ENCODE data around the gene ZSCAN5A.
A peak's percentile ranks its signal among the peaks of the same experiment; 100 is the strongest.
"Not testable (repeated sequence)": the region's sequence is repeated elsewhere in the genome, so short reads cannot be mapped to it uniquely, and the experiment has no call there.

The ZSCAN5A gene, protein sequence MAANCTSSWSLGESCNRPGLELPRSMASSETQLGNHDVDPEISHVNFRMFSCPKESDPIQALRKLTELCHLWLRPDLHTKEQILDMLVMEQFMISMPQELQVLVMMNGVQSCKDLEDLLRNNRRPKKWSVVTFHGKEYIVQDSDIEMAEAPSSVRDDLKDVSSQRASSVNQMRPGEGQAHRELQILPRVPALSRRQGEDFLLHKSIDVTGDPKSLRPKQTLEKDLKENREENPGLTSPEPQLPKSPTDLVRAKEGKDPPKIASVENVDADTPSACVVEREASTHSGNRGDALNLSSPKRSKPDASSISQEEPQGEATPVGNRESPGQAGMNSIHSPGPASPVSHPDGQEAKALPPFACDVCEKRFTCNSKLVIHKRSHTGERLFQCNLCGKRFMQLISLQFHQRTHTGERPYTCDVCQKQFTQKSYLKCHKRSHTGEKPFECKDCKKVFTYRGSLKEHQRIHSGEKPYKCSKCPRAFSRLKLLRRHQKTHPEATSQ

GRCh38 chr19:56314381-56315076, at the start of gene ZSCAN5A:
ZSCAN5A (minus strand) TSS chr19:56314839; CDS start chr19:56225046, 89,793 bp downstream.
- Histone ChIP-seq H3K4me1 (ENCODE audit: control insufficient read depth, insufficient read depth, low read length) (peaks cover 15% of the 10 kb centered on the region), H3K36me3 (ENCODE audit: control insufficient read depth in 2 of 2, insufficient read depth in 2 of 2, low read length in 2 of 2) (peaks cover 0 to 2% of the 10 kb centered on the region in 2 donors), H3K9ac (ENCODE audit: low read length in 2 of 2) (peak within 1 kb of the TSS; percentile 88 to 99), H3K27me3 (ENCODE audit: control insufficient read depth in 1 of 2, insufficient read depth in 2 of 2, low read length in 2 of 2) (no peaks in the 10 kb centered on the region), H3K4me3 (ENCODE audit: low read length in 2 of 2) (peak within 1 kb of the TSS; percentile 95 to 98), H3K27ac (ENCODE audit: low read length) (peak within 1 kb of the TSS; percentile 97), H3K9me3 (ENCODE audit: control insufficient read depth in 2 of 2, low read length in 2 of 2) (no peaks in the 10 kb centered on the region)

DNA sequence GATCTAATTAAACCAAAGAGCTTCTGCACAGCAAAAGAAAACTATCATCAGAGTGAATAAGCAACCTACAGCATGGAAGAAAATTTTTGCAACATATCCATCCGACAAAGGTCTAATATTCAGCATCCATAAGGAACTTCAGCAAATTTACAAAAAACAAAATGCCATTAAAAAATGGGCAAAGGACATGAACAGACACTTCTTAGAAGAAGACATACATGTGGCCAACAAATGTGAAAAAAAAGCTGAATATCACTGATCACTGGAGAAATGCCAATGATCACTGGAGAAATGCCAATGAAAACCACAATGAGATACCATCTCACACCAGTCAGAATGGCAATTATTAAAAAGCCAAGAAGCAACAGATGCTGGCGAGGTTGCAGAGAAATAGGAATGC, 46.2 kb upstream of the ZSCAN5A start:
- Histone ChIP-seq H3K27ac (ENCODE audit: low read length) (no peak overlapping the region), H3K9me3 (ENCODE audit: control insufficient read depth in 2 of 2, low read length in 2 of 2) (peaks cover 2 to 7% of the 10 kb centered on the region in 2 donors), H3K9ac (ENCODE audit: low read length in 2 of 2) (no peak overlapping the region), H3K4me3 (ENCODE audit: low read length in 2 of 2) (no peak overlapping the region), H3K27me3 (ENCODE audit: control insufficient read depth in 1 of 2, insufficient read depth in 2 of 2, low read length in 2 of 2) (no peaks in the 10 kb centered on the region), H3K4me1 (ENCODE audit: control insufficient read depth, insufficient read depth, low read length) (no peaks in the 10 kb centered on the region), H3K36me3 (ENCODE audit: control insufficient read depth in 2 of 2, insufficient read depth in 2 of 2, low read length in 2 of 2) (no peaks in the 10 kb centered on the region)

DNA sequence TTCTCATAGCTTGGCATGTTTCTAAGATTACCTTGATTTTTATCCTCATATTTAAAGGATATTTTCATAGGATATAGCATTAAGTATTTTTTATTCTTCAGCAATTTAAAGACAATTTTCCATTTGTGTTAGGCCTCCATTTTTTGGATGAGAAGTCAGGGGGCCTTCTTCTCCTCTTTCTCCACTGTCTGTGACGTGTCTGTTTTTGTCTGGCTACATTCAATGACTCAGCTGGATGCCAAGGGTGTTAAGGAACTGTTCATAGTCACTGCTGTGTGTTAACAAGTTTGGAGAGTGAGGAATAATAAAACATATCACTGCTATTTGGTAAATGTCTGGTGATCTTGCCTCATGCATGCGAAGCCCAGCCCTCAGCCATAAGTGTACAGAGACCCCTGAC, 42.3 kb upstream of the ZSCAN5A start:
- H3K9me3 ChIP-seq (ENCODE audit: control insufficient read depth in 2 of 2, low read length in 2 of 2) = peaks cover 0 to 3% of the 10 kb centered on the region in 2 donors
- no peak overlapping the region for H3K9ac ChIP-seq (ENCODE audit: low read length in 2 of 2)
- H3K27ac ChIP-seq (ENCODE audit: low read length) = no peak overlapping the region
- H3K36me3 ChIP-seq (ENCODE audit: control insufficient read depth in 2 of 2, insufficient read depth in 2 of 2, low read length in 2 of 2) = no peaks in the 10 kb centered on the region
- H3K4me3 ChIP-seq (ENCODE audit: low read length in 2 of 2) = no peak overlapping the region
- no peaks in the 10 kb centered on the region for H3K27me3 ChIP-seq (ENCODE audit: control insufficient read depth in 1 of 2, insufficient read depth in 2 of 2, low read length in 2 of 2)
- no peaks in the 10 kb centered on the region for H3K4me1 ChIP-seq (ENCODE audit: control insufficient read depth, insufficient read depth, low read length)

GRCh38 chr19:56355517-56355916, 40.9 kb upstream of the ZSCAN5A start:
- no peaks in the 10 kb centered on the region for H3K4me1 ChIP-seq (ENCODE audit: control insufficient read depth, insufficient read depth, low read length)
- H3K4me3 ChIP-seq (ENCODE audit: low read length in 2 of 2) = no peak overlapping the region
- no peak overlapping the region for H3K9ac ChIP-seq (ENCODE audit: low read length in 2 of 2)
- H3K36me3 ChIP-seq (ENCODE audit: control insufficient read depth in 2 of 2, insufficient read depth in 2 of 2, low read length in 2 of 2) = no peaks in the 10 kb centered on the region
- no peak overlapping the region for H3K27ac ChIP-seq (ENCODE audit: low read length)
- H3K9me3 ChIP-seq (ENCODE audit: control insufficient read depth in 2 of 2, low read length in 2 of 2) = no peaks in the 10 kb centered on the region
- H3K27me3 ChIP-seq (ENCODE audit: control insufficient read depth in 1 of 2, insufficient read depth in 2 of 2, low read length in 2 of 2) = no peaks in the 10 kb centered on the region

GRCh38 chr19:56351208-56351607, 36.6 kb upstream of the ZSCAN5A start:
- Histone ChIP-seq H3K4me1 (ENCODE audit: control insufficient read depth, insufficient read depth, low read length) (no peaks in the 10 kb centered on the region), H3K27me3 (ENCODE audit: control insufficient read depth in 1 of 2, insufficient read depth in 2 of 2, low read length in 2 of 2) (no peaks in the 10 kb centered on the region), H3K4me3 (ENCODE audit: low read length in 2 of 2) (no peak overlapping the region), H3K9me3 (ENCODE audit: control insufficient read depth in 2 of 2, low read length in 2 of 2) (no peaks in the 10 kb centered on the region), H3K36me3 (ENCODE audit: control insufficient read depth in 2 of 2, insufficient read depth in 2 of 2, low read length in 2 of 2) (no peaks in the 10 kb centered on the region), H3K27ac (ENCODE audit: low read length) (no peak overlapping the region), H3K9ac (ENCODE audit: low read length in 2 of 2) (no peak overlapping the region)

GRCh38 chr19:56350416-56351045, 35.9 kb upstream of the ZSCAN5A start:
- Histone ChIP-seq H3K9me3 (ENCODE audit: control insufficient read depth in 2 of 2, low read length in 2 of 2) (no peaks in the 10 kb centered on the region), H3K9ac (ENCODE audit: low read length in 2 of 2) (no peak overlapping the region), H3K4me3 (ENCODE audit: low read length in 2 of 2) (no peak overlapping the region), H3K36me3 (ENCODE audit: control insufficient read depth in 2 of 2, insufficient read depth in 2 of 2, low read length in 2 of 2) (no peaks in the 10 kb centered on the region), H3K4me1 (ENCODE audit: control insufficient read depth, insufficient read depth, low read length) (no peaks in the 10 kb centered on the region), H3K27ac (ENCODE audit: low read length) (no peak overlapping the region), H3K27me3 (ENCODE audit: control insufficient read depth in 1 of 2, insufficient read depth in 2 of 2, low read length in 2 of 2) (no peaks in the 10 kb centered on the region)

DNA sequence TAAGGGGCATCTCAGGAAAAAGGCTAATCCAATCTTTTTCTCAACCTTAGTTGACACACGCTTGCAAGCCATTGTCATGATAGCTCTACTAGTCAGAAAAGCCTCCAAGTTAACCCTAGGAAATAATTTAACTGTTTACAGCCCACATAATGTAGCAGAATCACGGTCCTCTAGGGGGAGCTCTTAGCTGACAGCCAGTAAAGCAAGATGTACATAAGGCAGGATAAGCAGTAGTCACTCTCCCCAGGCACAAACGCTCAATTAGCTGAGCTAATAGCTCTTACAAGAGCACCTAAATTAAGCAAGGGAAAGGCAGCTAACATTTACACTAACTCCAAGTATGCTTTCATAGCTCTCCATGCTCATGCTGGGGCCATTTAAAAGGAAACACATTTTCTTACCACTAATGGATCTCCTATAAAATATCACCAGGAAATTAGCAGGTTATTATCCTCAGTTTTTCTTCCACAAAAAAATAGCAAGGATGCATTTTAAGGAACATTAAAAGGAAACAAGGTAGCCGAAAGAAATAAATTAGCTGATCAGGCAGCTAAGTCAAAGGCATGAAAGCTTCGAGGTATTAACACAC, 33.7 kb upstream of the ZSCAN5A start:
- no peaks in the 10 kb centered on the region for H3K4me1 ChIP-seq (ENCODE audit: control insufficient read depth, insufficient read depth, low read length)
- no peak overlapping the region for H3K9ac ChIP-seq (ENCODE audit: low read length in 2 of 2)
- H3K27ac ChIP-seq (ENCODE audit: low read length) = no peak overlapping the region
- H3K4me3 ChIP-seq (ENCODE audit: low read length in 2 of 2) = no peak overlapping the region
- H3K36me3 ChIP-seq (ENCODE audit: control insufficient read depth in 2 of 2, insufficient read depth in 2 of 2, low read length in 2 of 2) = no peaks in the 10 kb centered on the region
- H3K27me3 ChIP-seq (ENCODE audit: control insufficient read depth in 1 of 2, insufficient read depth in 2 of 2, low read length in 2 of 2) = no peaks in the 10 kb centered on the region
- no peaks in the 10 kb centered on the region for H3K9me3 ChIP-seq (ENCODE audit: control insufficient read depth in 2 of 2, low read length in 2 of 2)

DNA sequence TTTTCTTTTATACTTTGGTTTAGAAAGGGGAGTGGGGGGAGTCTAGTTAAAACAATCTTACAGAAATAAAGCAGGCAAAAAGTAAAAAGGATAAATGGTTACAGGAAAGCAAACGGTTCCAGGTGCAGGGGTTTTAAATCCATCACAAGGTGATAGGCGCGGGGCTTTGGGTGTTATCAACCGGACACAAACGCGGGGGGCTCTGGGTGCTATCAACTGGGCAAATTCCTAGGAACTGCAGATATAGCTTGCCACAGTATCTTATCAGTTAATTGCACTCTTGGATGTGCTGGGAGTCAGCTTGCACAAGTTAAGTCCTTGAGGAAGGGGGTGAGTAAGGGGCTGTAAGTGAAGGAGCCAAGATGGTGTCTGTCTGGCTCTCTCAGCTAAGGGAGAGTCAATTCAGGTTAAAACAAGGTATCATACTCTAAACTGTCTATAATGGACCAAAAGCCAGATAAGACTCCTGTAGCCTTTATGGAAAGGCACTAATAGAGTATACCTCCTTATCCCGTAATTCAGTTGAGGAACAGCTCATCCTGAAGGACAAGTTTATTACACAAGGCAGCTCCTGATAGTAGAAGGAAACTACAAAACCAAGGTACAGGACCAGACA, 32.6 kb upstream of the ZSCAN5A start:
- H3K36me3 ChIP-seq (ENCODE audit: control insufficient read depth in 2 of 2, insufficient read depth in 2 of 2, low read length in 2 of 2) = no peaks in the 10 kb centered on the region
- no peak overlapping the region for H3K27ac ChIP-seq (ENCODE audit: low read length)
- no peak overlapping the region for H3K4me3 ChIP-seq (ENCODE audit: low read length in 2 of 2)
- H3K27me3 ChIP-seq (ENCODE audit: control insufficient read depth in 1 of 2, insufficient read depth in 2 of 2, low read length in 2 of 2) = no peaks in the 10 kb centered on the region
- no peaks in the 10 kb centered on the region for H3K9me3 ChIP-seq (ENCODE audit: control insufficient read depth in 2 of 2, low read length in 2 of 2)
- H3K4me1 ChIP-seq (ENCODE audit: control insufficient read depth, insufficient read depth, low read length) = no peaks in the 10 kb centered on the region
- H3K9ac ChIP-seq (ENCODE audit: low read length in 2 of 2) = no peak overlapping the region

GRCh38 chr19:56341948-56342347, 27.3 kb upstream of the ZSCAN5A start:
- H3K4me3 ChIP-seq (ENCODE audit: low read length in 2 of 2) = no peak overlapping the region
- H3K36me3 ChIP-seq (ENCODE audit: control insufficient read depth in 2 of 2, insufficient read depth in 2 of 2, low read length in 2 of 2) = no peaks in the 10 kb centered on the region
- H3K27me3 ChIP-seq (ENCODE audit: control insufficient read depth in 1 of 2, insufficient read depth in 2 of 2, low read length in 2 of 2) = no peaks in the 10 kb centered on the region
- no peak overlapping the region for H3K9ac ChIP-seq (ENCODE audit: low read length in 2 of 2)
- no peaks in the 10 kb centered on the region for H3K4me1 ChIP-seq (ENCODE audit: control insufficient read depth, insufficient read depth, low read length)
- no peaks in the 10 kb centered on the region for H3K9me3 ChIP-seq (ENCODE audit: control insufficient read depth in 2 of 2, low read length in 2 of 2)
- H3K27ac ChIP-seq (ENCODE audit: low read length) = no peak overlapping the region

GRCh38 chr19:56339031-56339430, 24.4 kb upstream of the ZSCAN5A start:
- H3K27ac ChIP-seq (ENCODE audit: low read length) = not testable (repeated sequence)

More at GRCh38 chr19:56339031-56339430, 24.4 kb upstream of the ZSCAN5A start:
- H3K4me3 ChIP-seq (ENCODE audit: low read length in 2 of 2); H3K9ac ChIP-seq (ENCODE audit: low read length in 2 of 2); H3K9me3 ChIP-seq (ENCODE audit: control insufficient read depth in 2 of 2, low read length in 2 of 2); H3K4me1 ChIP-seq (ENCODE audit: control insufficient read depth, insufficient read depth, low read length); H3K27me3 ChIP-seq (ENCODE audit: control insufficient read depth in 1 of 2, insufficient read depth in 2 of 2, low read length in 2 of 2); H3K36me3 ChIP-seq (ENCODE audit: control insufficient read depth in 2 of 2, insufficient read depth in 2 of 2, low read length in 2 of 2): not testable (repeated sequence)
